ENCODE measurements around the gene ODR4. TPM values are rescaled to one million over a fixed set of nuclear protein-coding genes. Genes with fewer than 3 reads are reported as not detected.
"Not testable (repeated sequence)": the region's sequence is repeated elsewhere in the genome, so short reads cannot be mapped to it uniquely, and the experiment has no call there.

Gene ODR4
- polyA plus RNA-seq, 2 donors, result 6.7 to 11.2 TPM

- Histone ChIP-seq H3K4me1 (ENCODE audit: control insufficient read depth in 2 of 2, insufficient read depth in 2 of 2, low read length in 1 of 2) (no peaks in the 10 kb centered on the region), H3K27me3 (ENCODE audit: control insufficient read depth in 1 of 2, insufficient read depth in 2 of 2, low read length in 2 of 2) (no peaks in the 10 kb centered on the region), H3K9me3 (ENCODE audit: control insufficient read depth in 2 of 2, insufficient read depth in 1 of 2, low read depth in 1 of 2, low read length in 1 of 2) (no peaks in the 10 kb centered on the region), H3K36me3 (ENCODE audit: control insufficient read depth in 2 of 2, insufficient read depth in 2 of 2, low read length in 1 of 2) (peaks cover 0 to 2% of the 10 kb centered on the region in 2 donors), H3K27ac (ENCODE audit: low read depth in 2 of 2, low read length in 1 of 2) (no peak overlapping the region), H3K4me3 (ENCODE audit: low read depth in 1 of 2, low read length in 2 of 2) (no peak overlapping the region)
- WGBS, 2 donors, result 94 to 96% methylated on average over 3 of the region's 3 CpGs
These were observed 11.2 kb downstream of the ODR4 start for GRCh38 chr1:186386725-186387383.

GRCh38 chr1:186390925-186391324, 15.3 kb downstream of the ODR4 start:
- WGBS, 2 donors, result 97 to 100% methylated on average over 1 of the region's 1 CpG

GRCh38 chr1:186391841-186392240, 16.2 kb downstream of the ODR4 start:
- Histone ChIP-seq H3K36me3 (ENCODE audit: control insufficient read depth in 2 of 2, insufficient read depth in 2 of 2, low read length in 1 of 2) (peaks cover 0 to 2% of the 10 kb centered on the region in 2 donors), H3K27ac (ENCODE audit: low read depth in 2 of 2, low read length in 1 of 2) (no peak overlapping the region), H3K9me3 (ENCODE audit: control insufficient read depth in 2 of 2, insufficient read depth in 1 of 2, low read depth in 1 of 2, low read length in 1 of 2) (no peaks in the 10 kb centered on the region), H3K4me1 (ENCODE audit: control insufficient read depth in 2 of 2, insufficient read depth in 2 of 2, low read length in 1 of 2) (no peaks in the 10 kb centered on the region), H3K4me3 (ENCODE audit: low read depth in 1 of 2, low read length in 2 of 2) (no peak overlapping the region), H3K27me3 (ENCODE audit: control insufficient read depth in 1 of 2, insufficient read depth in 2 of 2, low read length in 2 of 2) (no peaks in the 10 kb centered on the region)
- WGBS, 2 donors, result 89 to 91% methylated on average over 4 of the region's 4 CpGs

More at GRCh38 chr1:186390925-186391324, 15.3 kb downstream of the ODR4 start:
- no peaks in the 10 kb centered on the region for H3K27me3 ChIP-seq (ENCODE audit: control insufficient read depth in 1 of 2, insufficient read depth in 2 of 2, low read length in 2 of 2)
- no peaks in the 10 kb centered on the region for H3K9me3 ChIP-seq (ENCODE audit: control insufficient read depth in 2 of 2, insufficient read depth in 1 of 2, low read depth in 1 of 2, low read length in 1 of 2)
- H3K4me3 ChIP-seq (ENCODE audit: low read depth in 1 of 2, low read length in 2 of 2), result no peak overlapping the region
- H3K4me1 ChIP-seq (ENCODE audit: control insufficient read depth in 2 of 2, insufficient read depth in 2 of 2, low read length in 1 of 2), result no peaks in the 10 kb centered on the region
- H3K27ac ChIP-seq (ENCODE audit: low read depth in 2 of 2, low read length in 1 of 2), result no peak overlapping the region
- peaks cover 0 to 2% of the 10 kb centered on the region in 2 donors for H3K36me3 ChIP-seq (ENCODE audit: control insufficient read depth in 2 of 2, insufficient read depth in 2 of 2, low read length in 1 of 2)

- WGBS, 2 donors, result 89 to 94% methylated on average over 6 of the region's 6 CpGs
- H3K4me3 ChIP-seq (ENCODE audit: low read depth in 1 of 2, low read length in 2 of 2); H3K27ac ChIP-seq (ENCODE audit: low read depth in 2 of 2, low read length in 1 of 2); H3K27me3 ChIP-seq (ENCODE audit: control insufficient read depth in 1 of 2, insufficient read depth in 2 of 2, low read length in 2 of 2); H3K4me1 ChIP-seq (ENCODE audit: control insufficient read depth in 2 of 2, insufficient read depth in 2 of 2, low read length in 1 of 2); H3K9me3 ChIP-seq (ENCODE audit: control insufficient read depth in 2 of 2, insufficient read depth in 1 of 2, low read depth in 1 of 2, low read length in 1 of 2); H3K36me3 ChIP-seq (ENCODE audit: control insufficient read depth in 2 of 2, insufficient read depth in 2 of 2, low read length in 1 of 2): not testable (repeated sequence)
These were observed 17.1 kb downstream of the ODR4 start for GRCh38 chr1:186392711-186393110.

GRCh38 chr1:186401446-186401845, 25.8 kb downstream of the ODR4 start:
- H3K27me3 ChIP-seq (ENCODE audit: control insufficient read depth in 1 of 2, insufficient read depth in 2 of 2, low read length in 2 of 2); H3K36me3 ChIP-seq (ENCODE audit: control insufficient read depth in 2 of 2, insufficient read depth in 2 of 2, low read length in 1 of 2); H3K4me3 ChIP-seq (ENCODE audit: low read depth in 1 of 2, low read length in 2 of 2); H3K27ac ChIP-seq (ENCODE audit: low read depth in 2 of 2, low read length in 1 of 2); H3K4me1 ChIP-seq (ENCODE audit: control insufficient read depth in 2 of 2, insufficient read depth in 2 of 2, low read length in 1 of 2); H3K9me3 ChIP-seq (ENCODE audit: control insufficient read depth in 2 of 2, insufficient read depth in 1 of 2, low read depth in 1 of 2, low read length in 1 of 2): not testable (repeated sequence)
- WGBS, 2 donors, result 95 to 100% methylated on average over 2 of the region's 2 CpGs

- no peak overlapping the region for H3K27ac ChIP-seq (ENCODE audit: low read depth in 2 of 2, low read length in 1 of 2)
- H3K4me1 ChIP-seq (ENCODE audit: control insufficient read depth in 2 of 2, insufficient read depth in 2 of 2, low read length in 1 of 2), result no peaks in the 10 kb centered on the region
- no peaks in the 10 kb centered on the region for H3K27me3 ChIP-seq (ENCODE audit: control insufficient read depth in 1 of 2, insufficient read depth in 2 of 2, low read length in 2 of 2)
- H3K4me3 ChIP-seq (ENCODE audit: low read depth in 1 of 2, low read length in 2 of 2), result no peak overlapping the region
- H3K36me3 ChIP-seq (ENCODE audit: control insufficient read depth in 2 of 2, insufficient read depth in 2 of 2, low read length in 1 of 2), result no peaks in the 10 kb centered on the region
- no peaks in the 10 kb centered on the region for H3K9me3 ChIP-seq (ENCODE audit: control insufficient read depth in 2 of 2, insufficient read depth in 1 of 2, low read depth in 1 of 2, low read length in 1 of 2)
These were observed 28.0 kb downstream of the ODR4 start for GRCh38 chr1:186403632-186404031.

GRCh38 chr1:186404454-186405051, 28.9 kb downstream of the ODR4 start:
- 41 to 43% methylated on average over 5 of the region's 5 CpGs for WGBS, 2 donors
- Histone ChIP-seq H3K9me3 (ENCODE audit: control insufficient read depth in 2 of 2, insufficient read depth in 1 of 2, low read depth in 1 of 2, low read length in 1 of 2) (no peaks in the 10 kb centered on the region), H3K36me3 (ENCODE audit: control insufficient read depth in 2 of 2, insufficient read depth in 2 of 2, low read length in 1 of 2) (no peaks in the 10 kb centered on the region), H3K27ac (ENCODE audit: low read depth in 2 of 2, low read length in 1 of 2) (no peak overlapping the region), H3K27me3 (ENCODE audit: control insufficient read depth in 1 of 2, insufficient read depth in 2 of 2, low read length in 2 of 2) (no peaks in the 10 kb centered on the region), H3K4me1 (ENCODE audit: control insufficient read depth in 2 of 2, insufficient read depth in 2 of 2, low read length in 1 of 2) (no peaks in the 10 kb centered on the region), H3K4me3 (ENCODE audit: low read depth in 1 of 2, low read length in 2 of 2) (no peak overlapping the region)

- H3K36me3 ChIP-seq (ENCODE audit: control insufficient read depth in 2 of 2, insufficient read depth in 2 of 2, low read length in 1 of 2), result no peaks in the 10 kb centered on the region
- H3K4me3 ChIP-seq (ENCODE audit: low read depth in 1 of 2, low read length in 2 of 2), result no peak overlapping the region
- H3K4me1 ChIP-seq (ENCODE audit: control insufficient read depth in 2 of 2, insufficient read depth in 2 of 2, low read length in 1 of 2), result no peaks in the 10 kb centered on the region
- 79 to 93% methylated on average over 3 of the region's 3 CpGs for WGBS, 2 donors
- H3K9me3 ChIP-seq (ENCODE audit: control insufficient read depth in 2 of 2, insufficient read depth in 1 of 2, low read depth in 1 of 2, low read length in 1 of 2), result no peaks in the 10 kb centered on the region
- no peak overlapping the region for H3K27ac ChIP-seq (ENCODE audit: low read depth in 2 of 2, low read length in 1 of 2)
- no peaks in the 10 kb centered on the region for H3K27me3 ChIP-seq (ENCODE audit: control insufficient read depth in 1 of 2, insufficient read depth in 2 of 2, low read length in 2 of 2)
These were observed 33.5 kb downstream of the ODR4 start for GRCh38 chr1:186409091-186409490.

GRCh38 chr1:186413319-186413718, 37.7 kb downstream of the ODR4 start:
- no peaks in the 10 kb centered on the region for H3K4me1 ChIP-seq (ENCODE audit: control insufficient read depth in 2 of 2, insufficient read depth in 2 of 2, low read length in 1 of 2)
- H3K36me3 ChIP-seq (ENCODE audit: control insufficient read depth in 2 of 2, insufficient read depth in 2 of 2, low read length in 1 of 2), result no peaks in the 10 kb centered on the region
- 93 to 100% methylated on average over 1 of the region's 1 CpG for WGBS, 2 donors
- no peaks in the 10 kb centered on the region for H3K27me3 ChIP-seq (ENCODE audit: control insufficient read depth in 1 of 2, insufficient read depth in 2 of 2, low read length in 2 of 2)
- no peak overlapping the region for H3K27ac ChIP-seq (ENCODE audit: low read depth in 2 of 2, low read length in 1 of 2)
- no peak overlapping the region for H3K4me3 ChIP-seq (ENCODE audit: low read depth in 1 of 2, low read length in 2 of 2)
- no peaks in the 10 kb centered on the region for H3K9me3 ChIP-seq (ENCODE audit: control insufficient read depth in 2 of 2, insufficient read depth in 1 of 2, low read depth in 1 of 2, low read length in 1 of 2)

GRCh38 chr1:186418503-186418902, 42.9 kb downstream of the ODR4 start:
- H3K27me3 ChIP-seq (ENCODE audit: control insufficient read depth in 1 of 2, insufficient read depth in 2 of 2, low read length in 2 of 2), result no peaks in the 10 kb centered on the region
- 67 to 74% methylated on average over 4 of the region's 4 CpGs for WGBS, 2 donors
- H3K4me1 ChIP-seq (ENCODE audit: control insufficient read depth in 2 of 2, insufficient read depth in 2 of 2, low read length in 1 of 2), result no peaks in the 10 kb centered on the region
- no peaks in the 10 kb centered on the region for H3K36me3 ChIP-seq (ENCODE audit: control insufficient read depth in 2 of 2, insufficient read depth in 2 of 2, low read length in 1 of 2)
- no peak overlapping the region for H3K27ac ChIP-seq (ENCODE audit: low read depth in 2 of 2, low read length in 1 of 2)
- no peaks in the 10 kb centered on the region for H3K9me3 ChIP-seq (ENCODE audit: control insufficient read depth in 2 of 2, insufficient read depth in 1 of 2, low read depth in 1 of 2, low read length in 1 of 2)
- H3K4me3 ChIP-seq (ENCODE audit: low read depth in 1 of 2, low read length in 2 of 2), result no peak overlapping the region
